Measurements from ENCODE around the gene DTNB.

GRCh38 chr2:25338401-25338800 is 335.0 kb downstream of the DTNB start:
- TF ChIP-seq SMC3 (IDR thresholded peaks at IDR 0.05; ENCODE audit: borderline replicate concordance, low read length) (no peak), PBX3 (IDR thresholded peaks at IDR 0.05; ENCODE audit: insufficient replicate concordance, low read depth, low read length) (no peak), EZH2 (IDR thresholded peaks at IDR 0.05; ENCODE audit: borderline replicate concordance, control insufficient read depth, low read depth, low read length) (no peak), JUNB (IDR thresholded peaks at IDR 0.05) (no peak), RBBP5 (conservative IDR thresholded peaks at IDR 0.05) (no peak), EGR1 (IDR thresholded peaks at IDR 0.05; ENCODE audit: borderline replicate concordance in 1 of 2, low read depth in 2 of 2, low read length in 2 of 2) (no peak), MAX (IDR thresholded peaks at IDR 0.05; ENCODE audit: low read depth, low read length) (no peak), ATF2 (IDR thresholded peaks at IDR 0.05; ENCODE audit: low read length) (no peak), ZNF384 (IDR thresholded peaks at IDR 0.05; ENCODE audit: borderline replicate concordance, low read depth, low read length) (no peak)

Data from GM12878 (cell line).